HFF-Myc (cell line): Measurements from ENCODE around the gene COA8.

Experiments
- DNase-seq: peaks from one replicate; pipeline ENCODE4 v3.0.0-alpha.2; 2011; ENCODE audit warnings: low read depth; ENCODE audit errors: extremely low read depth
- H3K4me3 ChIP-seq: replicated peaks from 2 replicates; pipeline ENCODE4 v1.5.1; 2011; ENCODE audit warnings: low read depth, mild to moderate bottlenecking, control low read depth, low read length
- CTCF ChIP-seq: IDR thresholded peaks from 2 replicates; pipeline ENCODE4 v1.5.1; 2012; ENCODE audit warnings: mild to moderate bottlenecking, low read depth, low read length, control low read depth; ENCODE audit errors: missing control alignments

Gene COA8

DNA sequence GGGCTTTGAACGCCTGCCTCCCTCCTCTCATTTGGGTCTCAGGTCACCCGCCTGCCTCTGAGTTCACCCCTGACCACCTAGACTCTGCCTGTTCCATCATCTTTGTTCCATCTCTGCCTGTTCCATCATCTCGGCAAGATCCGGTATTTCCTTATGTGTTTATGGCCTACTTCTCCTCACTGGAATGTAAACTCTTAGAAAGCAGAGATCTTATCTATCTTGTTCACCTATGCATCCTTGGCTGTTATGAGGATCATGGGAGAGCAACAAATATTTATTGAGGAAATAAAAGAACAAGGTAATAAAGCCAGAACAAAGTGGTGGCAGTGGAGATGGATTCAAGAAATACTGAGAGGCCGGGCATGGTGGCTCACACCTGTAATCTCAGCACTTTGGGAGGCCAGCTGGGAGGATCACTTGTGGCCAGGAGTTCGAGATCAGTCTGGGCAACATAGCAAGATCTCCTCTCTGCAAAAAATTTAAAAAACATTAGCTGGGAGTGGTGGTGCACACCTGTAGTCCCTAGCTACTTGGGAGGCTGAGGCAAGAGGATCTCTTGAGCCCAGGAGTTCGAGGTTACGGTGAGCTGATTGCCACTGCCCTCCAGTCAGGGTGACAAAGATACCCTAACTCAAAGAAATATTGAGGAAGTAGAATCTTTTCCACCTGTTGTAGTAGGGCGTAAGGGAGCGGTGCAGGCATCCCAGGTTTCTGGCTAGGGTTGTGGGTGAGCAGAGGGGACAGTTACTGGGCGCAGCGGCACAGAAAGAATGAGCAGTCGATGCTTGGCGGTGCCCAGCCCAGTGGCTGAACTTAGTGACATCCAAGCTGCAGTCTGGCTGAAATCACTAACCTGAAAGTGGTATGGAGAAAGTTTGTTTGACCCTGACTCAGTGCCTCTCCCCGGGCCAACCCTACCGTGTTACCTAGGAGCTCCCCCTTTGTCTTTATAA is 64.6 kb downstream of the COA8 start:
- H3K4me3 ChIP-seq, result no peak overlapping the region
- DNase-seq, result no peak
- TF ChIP-seq CTCF, result no peak

DNA sequence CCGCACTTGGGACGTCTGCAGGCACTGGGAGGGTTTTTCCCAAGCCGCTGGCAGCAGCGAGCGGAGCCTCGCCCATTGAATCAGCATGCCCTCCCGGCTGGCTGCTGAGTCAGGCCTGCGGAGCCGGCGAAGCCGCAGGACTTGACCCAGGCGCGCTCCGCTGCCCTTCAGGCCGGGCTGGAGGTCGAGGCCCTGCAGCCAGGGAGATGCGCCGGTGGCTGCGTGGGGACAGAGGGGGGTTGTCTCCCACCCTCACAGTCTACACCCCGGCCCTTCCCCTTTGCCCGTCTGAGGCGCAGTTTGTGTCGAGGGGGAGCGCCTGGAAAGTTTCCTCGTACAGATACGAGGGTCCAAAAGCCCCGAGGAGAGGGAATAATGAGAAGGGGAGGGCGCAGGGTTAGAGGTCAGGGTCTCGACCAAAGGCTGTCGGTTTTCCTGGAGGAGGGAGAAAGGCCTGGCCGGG is 65.5 kb downstream of the COA8 start:
- DNase-seq, result no peak
- H3K4me3 ChIP-seq, result peak overlapping the region; percentile 81

GRCh38 chr14:103628684-103629502 is 66.1 kb downstream of the COA8 start, which contains the start of gene KLC1:
Gene KLC1 (plus strand): TSS chr14:103629211. CDS start chr14:103654565, 25,354 bp downstream.
- no peak for TF ChIP-seq CTCF
- DNase-seq, result no peak
- peak within 1 kb of the TSS; percentile 81 for H3K4me3 ChIP-seq

More for the DNA sequence above, 65.5 kb downstream of the COA8 start:
- TF ChIP-seq CTCF, result no peak

GRCh38 chr14:103629503-103630121 is 66.9 kb downstream of the COA8 start:
- TF ChIP-seq CTCF, result no peak
- DNase-seq, result no peak
- H3K4me3 ChIP-seq, result peak overlapping the region; percentile 81

DNA sequence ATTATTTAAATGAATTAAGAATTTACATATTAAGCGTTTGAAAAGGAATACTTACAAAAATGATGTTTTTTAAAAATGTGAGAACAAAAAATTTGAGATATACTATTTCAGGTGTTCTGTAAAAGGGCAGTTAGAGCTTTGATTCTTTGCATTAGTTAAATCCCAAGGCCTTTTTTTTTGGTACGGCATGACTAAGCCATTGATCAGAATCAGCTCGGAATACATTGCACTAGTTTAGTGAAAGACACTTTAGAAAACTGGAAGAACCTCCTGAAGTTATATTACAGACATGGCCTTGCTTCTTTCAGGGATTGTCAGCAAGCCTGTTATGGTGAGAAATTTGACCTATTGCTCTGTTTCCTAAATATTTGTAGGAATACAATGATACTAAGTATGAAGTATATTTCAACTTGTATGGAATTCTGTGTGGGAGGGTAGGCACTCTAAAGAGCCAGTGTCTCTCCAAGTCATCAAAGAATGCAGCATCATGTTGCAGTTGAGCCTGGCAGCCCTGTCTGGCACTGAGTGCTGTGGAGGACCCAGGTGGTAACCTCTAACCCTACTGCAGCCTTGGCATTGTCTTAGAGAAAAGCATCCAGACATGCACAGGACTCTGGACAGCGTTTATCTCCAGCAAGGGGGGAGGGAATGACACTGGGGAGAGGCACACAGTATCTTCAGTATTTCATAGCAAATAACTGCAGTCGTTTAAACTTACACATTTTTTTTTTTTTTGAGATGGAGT is 67.8 kb downstream of the COA8 start:
- H3K4me3 ChIP-seq, result peak overlapping the region; percentile 81
- no peak for TF ChIP-seq CTCF
- no peak for DNase-seq

DNA sequence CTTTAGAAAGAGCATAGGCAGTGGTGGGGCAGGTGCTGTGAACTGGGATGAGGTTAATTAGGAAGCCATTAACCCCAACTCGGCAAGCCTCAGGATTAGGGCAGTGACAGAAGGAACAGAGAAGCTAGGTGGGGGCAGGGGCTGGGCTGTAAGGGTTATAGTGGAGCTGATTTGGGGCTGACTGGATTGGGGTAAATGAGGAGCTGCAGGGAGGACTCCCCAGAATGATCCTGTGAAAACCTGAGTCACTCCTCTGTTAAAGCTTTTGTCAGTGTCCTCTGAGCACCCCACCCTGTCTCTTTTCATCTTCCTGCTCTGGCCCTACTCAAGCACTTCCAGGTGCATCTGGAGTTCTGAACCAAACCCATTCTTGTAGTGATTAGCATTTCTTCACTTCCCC is 70.6 kb downstream of the COA8 start:
- no peak for TF ChIP-seq CTCF
- no peak overlapping the region for H3K4me3 ChIP-seq
- no peak for DNase-seq
